ENCODE measurements around the gene USF1.
"Not testable (repeated sequence)": the region's sequence is repeated elsewhere in the genome, so short reads cannot be mapped to it uniquely, and the experiment has no call there.

Gene USF1

GRCh38 chr1:161019751-161020495, 25.9 kb downstream of the USF1 start:
- peak; percentile 51 for DNase-seq (ENCODE audit: low spot score)

GRCh38 chr1:161019111-161019660, 26.6 kb downstream of the USF1 start:
- DNase-seq (ENCODE audit: low spot score), result not testable (repeated sequence)

DNA sequence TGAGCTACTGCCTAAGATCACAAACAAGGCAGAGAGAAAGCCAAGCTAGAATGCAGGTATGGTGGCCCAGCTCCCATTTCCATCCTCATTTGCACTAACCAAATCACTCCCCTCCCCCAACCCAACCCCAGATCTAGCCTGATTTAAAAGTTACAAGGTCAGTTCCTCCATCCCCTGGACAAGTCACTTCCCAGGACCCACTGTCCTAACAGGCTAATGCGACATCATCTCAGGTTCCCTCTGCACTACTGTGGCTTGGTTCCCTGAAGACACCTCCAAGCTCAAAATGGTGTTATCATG, 27.2 kb downstream of the USF1 start:
- DNase-seq (ENCODE audit: low spot score), result no peak

DNA sequence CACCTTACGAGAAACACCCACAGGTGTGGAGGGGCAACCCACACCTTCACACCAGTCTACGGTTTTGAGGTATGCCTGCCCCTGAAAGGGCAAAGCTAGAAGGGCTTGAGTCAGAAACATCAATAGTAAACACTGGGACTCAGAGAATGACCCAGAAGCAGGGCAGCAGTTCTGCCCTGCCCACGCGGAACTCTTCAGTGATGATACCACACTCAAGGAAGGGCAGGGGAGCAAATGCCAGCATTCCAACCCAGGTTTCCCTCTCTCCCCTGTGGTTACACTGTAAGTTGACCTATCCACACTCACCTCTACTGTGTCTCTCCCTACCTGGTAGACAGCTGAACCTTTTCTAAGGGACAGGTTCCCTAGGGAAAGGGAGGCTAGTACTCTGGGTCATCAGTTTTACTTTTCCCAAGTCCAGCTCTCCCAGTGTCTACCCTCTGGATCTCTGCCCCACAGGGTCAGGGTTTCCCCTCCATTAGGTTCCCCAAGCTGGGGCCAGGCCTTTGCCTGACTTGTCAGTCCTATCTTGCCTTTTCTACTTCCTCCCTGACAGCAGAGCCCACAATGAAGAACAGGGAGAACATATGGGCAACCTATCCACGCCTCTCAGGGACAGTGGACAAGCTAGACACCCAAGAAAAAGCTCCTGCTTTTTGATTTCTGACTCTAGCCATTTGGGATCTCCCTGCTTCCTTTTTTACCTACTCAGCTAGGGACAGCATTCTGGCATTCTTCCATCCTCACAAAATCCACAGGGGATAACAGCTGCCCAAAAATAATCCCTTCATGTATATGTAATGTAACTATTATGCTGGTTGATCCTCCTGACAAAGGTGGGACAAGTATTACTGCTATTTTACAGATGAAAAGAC, 27.8 kb downstream of the USF1 start:
- DNase-seq (ENCODE audit: low spot score), result peak; percentile 52

- DNase-seq (ENCODE audit: low spot score), result not testable (repeated sequence)
Measured at GRCh38 chr1:161017181-161017580, 28.6 kb downstream of the USF1 start.

GRCh38 chr1:161016683-161017082, 29.1 kb downstream of the USF1 start:
- DNase-seq (ENCODE audit: low spot score), result peak; percentile 77

DNA sequence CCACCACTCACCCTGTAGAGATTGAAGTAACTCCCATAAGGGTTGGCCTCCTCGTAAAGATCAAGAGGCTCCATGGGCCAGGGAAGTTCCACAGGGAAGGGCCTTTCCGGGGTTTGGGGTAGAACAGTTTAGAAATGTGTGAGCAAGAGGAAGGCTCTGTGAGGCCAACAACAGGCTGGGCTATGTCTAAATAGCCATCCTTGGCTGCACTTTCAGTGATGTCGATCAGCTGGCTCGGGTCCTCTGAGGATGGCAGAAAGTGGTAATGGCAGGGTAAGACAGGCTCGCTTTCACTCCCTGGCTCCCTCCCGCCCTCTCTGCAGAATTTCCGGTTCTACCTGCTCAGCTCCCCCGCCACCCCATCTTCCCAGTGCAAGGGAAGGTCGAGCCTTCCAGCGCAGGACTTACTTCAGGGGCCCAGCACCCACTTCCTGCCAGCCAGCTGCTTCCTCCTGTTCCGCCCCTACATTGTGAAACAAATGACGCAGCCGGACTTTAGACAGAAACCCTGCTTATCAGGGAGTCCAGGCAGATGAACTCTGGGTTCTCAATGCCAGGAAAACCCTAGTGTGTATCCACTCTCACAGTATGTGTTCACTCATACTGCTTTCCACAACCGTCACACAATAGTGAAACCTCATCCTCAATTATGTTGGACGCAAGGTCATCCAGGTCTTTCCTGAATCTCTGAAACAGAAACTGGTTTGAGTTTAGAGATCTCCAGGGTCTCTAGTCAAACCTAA, 32.1 kb downstream of the USF1 start:
- DNase-seq (ENCODE audit: low spot score), result peak; percentile 84

GRCh38 chr1:161013131-161013487, 32.7 kb downstream of the USF1 start:
- peak; percentile 30 for DNase-seq (ENCODE audit: low spot score)

DNA sequence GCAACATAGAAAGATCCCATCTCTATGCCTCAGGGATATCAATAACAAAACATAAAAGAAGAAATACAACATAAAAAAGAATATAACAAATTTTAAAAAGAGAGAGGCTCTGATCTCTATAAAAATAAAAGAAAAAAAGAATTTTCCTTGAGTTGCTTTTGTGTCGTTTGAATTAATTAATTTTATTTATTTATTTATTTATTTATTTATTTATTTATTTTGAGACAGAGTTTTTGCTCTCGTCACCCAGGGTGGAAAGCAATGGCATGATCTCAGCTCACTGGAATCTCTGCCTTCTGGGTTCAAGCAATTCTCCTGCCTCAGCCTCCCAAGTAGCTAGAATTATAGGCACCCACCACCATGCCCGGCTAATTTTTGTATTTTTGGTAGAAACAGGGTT, 33.4 kb downstream of the USF1 start:
- DNase-seq (ENCODE audit: low spot score), result no peak

GRCh38 chr1:161009602-161010211, 36.1 kb downstream of the USF1 start:
- DNase-seq (ENCODE audit: low spot score), result no peak

DNA sequence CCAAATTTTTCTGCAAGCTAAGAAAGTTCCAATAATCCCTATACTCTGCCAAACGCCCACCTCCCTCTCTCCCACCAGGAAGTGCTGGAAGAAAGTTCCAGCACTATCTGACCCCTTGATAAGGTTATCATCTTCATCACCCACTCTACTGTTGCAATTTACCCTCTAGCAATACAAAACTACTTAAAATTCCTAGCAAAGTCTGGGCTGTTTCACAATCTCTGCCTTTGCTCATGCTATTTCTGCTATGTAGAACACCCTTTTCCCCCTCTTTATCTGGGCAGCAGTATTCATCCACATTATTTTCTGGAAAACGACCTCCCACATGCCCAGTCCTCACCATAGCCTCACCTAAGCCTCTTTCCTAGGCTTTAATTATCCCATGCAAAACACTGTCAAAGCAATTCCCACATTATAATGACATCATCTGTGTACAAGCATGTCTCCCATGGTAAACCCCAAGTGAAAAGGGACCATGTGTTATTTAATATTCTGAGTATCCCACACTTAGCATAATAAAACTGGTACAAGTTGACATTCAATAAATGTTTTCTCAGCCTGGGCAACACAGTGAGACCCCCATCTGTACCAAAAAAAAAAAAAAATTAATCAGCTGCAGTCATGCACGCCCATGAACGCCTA, 36.8 kb downstream of the USF1 start:
- no peak for DNase-seq (ENCODE audit: low spot score)

DNA sequence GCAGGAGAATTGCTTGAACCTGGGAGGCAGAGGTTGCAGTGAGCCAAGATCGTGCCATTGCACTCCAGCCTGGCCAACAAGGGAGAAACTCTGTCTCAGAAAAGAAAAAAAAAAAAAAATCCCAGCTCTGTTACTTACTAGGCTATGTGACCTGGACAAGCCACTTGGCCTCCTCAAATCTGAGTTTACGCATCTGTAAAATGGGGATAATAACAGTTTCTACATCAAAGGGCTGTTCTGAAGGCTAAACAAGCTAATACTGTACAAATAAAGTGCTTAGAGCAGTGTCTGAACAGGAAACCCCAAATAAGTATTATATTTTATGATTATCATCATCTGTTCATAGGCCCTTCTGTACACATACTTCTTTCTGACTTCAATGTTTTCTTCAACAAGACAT, 38.4 kb downstream of the USF1 start:
- no peak for DNase-seq (ENCODE audit: low spot score)

GRCh38 chr1:161006563-161006962, 39.2 kb downstream of the USF1 start:
- DNase-seq (ENCODE audit: low spot score), result no peak

DNA sequence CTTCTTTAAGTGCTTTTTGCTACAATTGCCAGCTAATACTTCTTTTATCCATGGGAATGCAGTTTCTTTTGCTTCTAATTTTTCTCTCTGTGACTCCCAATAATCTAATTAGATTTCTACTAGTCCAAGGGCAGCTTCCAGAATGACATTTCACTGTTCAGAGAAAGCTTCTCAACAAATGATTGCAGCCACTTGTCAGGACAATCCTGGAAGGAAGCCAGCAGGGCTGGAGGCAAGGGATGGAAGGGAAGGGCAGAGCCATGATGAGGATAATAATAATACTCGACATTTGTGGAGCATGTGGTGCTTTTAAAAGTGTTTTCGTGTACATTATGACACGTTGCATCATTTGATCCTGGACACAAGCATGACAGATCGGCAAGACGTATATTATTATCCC, 44.3 kb downstream of the USF1 start:
- no peak for DNase-seq (ENCODE audit: low spot score)

GRCh38 chr1:161000736-161001480, 44.9 kb downstream of the USF1 start:
- no peak for DNase-seq (ENCODE audit: low spot score)

- no peak for DNase-seq (ENCODE audit: low spot score)
Measured at GRCh38 chr1:160999376-160999775, 46.4 kb downstream of the USF1 start.

DNA sequence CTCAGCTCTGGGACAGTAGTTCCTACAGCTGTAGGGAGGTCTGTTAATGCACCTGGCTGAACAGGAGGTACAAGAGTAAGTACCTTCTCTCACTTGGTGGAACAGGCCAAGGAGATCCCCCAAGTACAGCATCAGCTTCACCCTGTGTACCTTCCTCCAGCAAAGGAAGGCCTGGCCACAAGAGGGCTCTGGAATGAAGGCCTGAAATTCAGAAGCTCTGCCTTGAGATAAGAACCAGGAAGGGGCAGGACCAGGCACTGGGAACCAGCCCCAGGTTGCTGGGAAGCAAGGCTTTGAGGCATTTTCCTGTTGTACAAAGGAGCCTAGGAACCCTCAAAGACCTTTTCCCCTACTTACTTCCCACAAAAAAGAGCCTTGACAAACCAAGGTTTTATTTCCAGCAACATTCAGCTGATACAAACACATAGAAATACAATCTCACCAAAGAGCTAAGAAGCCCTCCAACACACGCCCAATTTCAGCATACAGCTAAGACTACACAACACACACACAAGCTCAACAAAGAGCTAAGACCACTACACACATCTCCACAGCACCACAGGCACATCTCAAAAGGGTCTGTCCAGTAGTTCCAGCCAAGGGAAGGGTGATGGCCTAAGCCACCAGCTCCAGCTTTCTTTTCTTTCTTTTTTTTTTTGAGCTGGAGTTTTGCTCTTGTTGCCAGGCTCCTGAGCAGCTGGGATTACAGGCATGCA, 48.3 kb downstream of the USF1 start:
- DNase-seq (ENCODE audit: low spot score), result peak; percentile 58

- peak; percentile 98 for DNase-seq (ENCODE audit: low spot score)
Measured at GRCh38 chr1:160996178-160996577, 49.6 kb downstream of the USF1 start.

GRCh38 chr1:160993544-160994193, 52.1 kb downstream of the USF1 start:
- DNase-seq (ENCODE audit: low spot score), result peak; percentile 43

- DNase-seq (ENCODE audit: low spot score), result not testable (repeated sequence)
Measured at GRCh38 chr1:160992036-160992435, 53.7 kb downstream of the USF1 start.

Data from kidney tubule cell (primary cell).